HepG2 (cell line): ENCODE measurements around the gene RTBDN. TPM values are rescaled to one million over a fixed set of nuclear protein-coding genes. Genes with fewer than 3 reads are reported as not detected.

Source experiments
- ARNT2 ChIP-seq: sonication (generic); formaldehyde crosslinking; IDR thresholded peaks from 2 replicates; pipeline ENCODE4 v1.8.0; 2022; ENCODE audit warnings: mild to moderate bottlenecking, low read depth, missing genetic modification reagents, moderate library complexity
- BATF2 ChIP-seq: sonication (generic); formaldehyde crosslinking; IDR thresholded peaks from 2 replicates; pipeline ENCODE4 v1.8.0; 2022; ENCODE audit warnings: mild to moderate bottlenecking, missing genetic modification reagents, moderate library complexity
- CBX2 ChIP-seq, 2 experiments: fragments of 200-600 bp in 1 of 2; sonication (generic); formaldehyde crosslinking in 1 of 2; IDR thresholded peaks; 2 replicates each; pipeline versions ENCODE4 v1.7.0 to v1.8.1; 2018 to 2022; ENCODE audit warnings: low read depth in 2 of 2, low read length in 1 of 2, mild to moderate bottlenecking in 1 of 2, missing genetic modification reagents in 1 of 2
- DRAP1 ChIP-seq: IDR thresholded peaks from 2 replicates; pipeline ENCODE4 v1.6.1; 2016; ENCODE audit warnings: missing genetic modification reagents, missing compliant biosample characterization
- KDM5B ChIP-seq: sonication (generic); formaldehyde crosslinking; IDR thresholded peaks from 2 replicates; pipeline ENCODE4 v1.4.0; 2020; ENCODE audit warnings: missing genetic modification reagents, mild to moderate bottlenecking, borderline replicate concordance
- MED13 ChIP-seq: sonication (generic); formaldehyde crosslinking; IDR thresholded peaks from 2 replicates; pipeline ENCODE4 v1.5.0; 2020; ENCODE audit warnings: missing genetic modification reagents
- NFKB2 ChIP-seq: sonication (generic); formaldehyde crosslinking; IDR thresholded peaks from 2 replicates; pipeline ENCODE4 v1.4.0; 2020; ENCODE audit warnings: missing genetic modification reagents, borderline replicate concordance
- SIN3B ChIP-seq: fragments of 150-350 bp; IDR thresholded peaks from 2 replicates; pipeline ENCODE4 v1.6.1; 2014; ENCODE audit warnings: low read length
- SMAD1 ChIP-seq: sonication (generic); formaldehyde crosslinking; IDR thresholded peaks from 2 replicates; pipeline ENCODE4 v1.4.0; 2020; ENCODE audit warnings: missing genetic modification reagents, low read depth, mild to moderate bottlenecking, borderline replicate concordance
- STAT5B ChIP-seq: sonication (generic); formaldehyde crosslinking; IDR thresholded peaks from 2 replicates; pipeline ENCODE4 v1.4.0; 2020; ENCODE audit warnings: missing genetic modification reagents
- TFDP2 ChIP-seq: sonication (generic); formaldehyde crosslinking; IDR thresholded peaks from 2 replicates; pipeline ENCODE4 v1.4.0; 2020; ENCODE audit warnings: missing genetic modification reagents
- ZBED4 ChIP-seq: sonication (generic); formaldehyde crosslinking; IDR thresholded peaks from 2 replicates; pipeline ENCODE4 v1.4.0; 2020; ENCODE audit warnings: missing genetic modification reagents, borderline replicate concordance
- ZFAT ChIP-seq: sonication (generic); formaldehyde crosslinking; conservative IDR thresholded peaks from 2 replicates; pipeline ENCODE4 v1.8.1; 2023; ENCODE audit warnings: missing genetic modification reagents, inconsistent platforms
- ZMYM3 ChIP-seq: sonication (generic); formaldehyde crosslinking; IDR thresholded peaks from 2 replicates; pipeline ENCODE4 v1.5.1; 2020; ENCODE audit warnings: mild to moderate bottlenecking, missing genetic modification reagents
- ZNF33A ChIP-seq: sonication (generic); formaldehyde crosslinking; IDR thresholded peaks from 2 replicates; pipeline ENCODE4 v1.5.1; 2020; ENCODE audit warnings: missing genetic modification reagents, mild to moderate bottlenecking, moderate library complexity, borderline replicate concordance
- ZNF513 ChIP-seq: sonication (generic); formaldehyde crosslinking; conservative IDR thresholded peaks from 2 replicates; pipeline ENCODE4 v1.5.0; 2020; ENCODE audit warnings: missing genetic modification reagents
- ZNF547 ChIP-seq: sonication (generic); formaldehyde crosslinking; IDR thresholded peaks from 2 replicates; pipeline ENCODE4 v1.5.1; 2020; ENCODE audit warnings: mild to moderate bottlenecking, missing genetic modification reagents
- ZNF550 ChIP-seq: sonication (generic); formaldehyde crosslinking; IDR thresholded peaks from 2 replicates; pipeline ENCODE4 v1.4.0; 2020; ENCODE audit warnings: mild to moderate bottlenecking, missing genetic modification reagents, borderline replicate concordance
- ZSCAN5A ChIP-seq: sonication (generic); formaldehyde crosslinking; IDR thresholded peaks from 2 replicates; pipeline ENCODE4 v1.8.0; 2022; ENCODE audit warnings: mild to moderate bottlenecking, missing genetic modification reagents, borderline replicate concordance
- polyA plus RNA-seq, 8 experiments: library from polyadenylated mRNA; depleted of rRNA in 3 of 8; stranded (reverse) in 7 of 8; unstranded in 1 of 8; fragments of >200 nt; fragmentation: Illumina TruSeq in 4 of 8; extraction: Trizol in 4 of 8; gene quantifications; 2 replicates each; pipeline versions ENCODE4 v1.2.1 to v1.2.3, GENCODE V29; 2011 to 2016; ENCODE audit warnings: low read depth in 4 of 8, missing spikeins in 1 of 8, mixed read lengths in 1 of 8; ENCODE audit not compliant: insufficient read depth in 1 of 8
- total RNA-seq, 5 experiments: library from RNA; depleted of rRNA; stranded (reverse); fragments of >200 nt; fragmentation: Illumina TruSeq; extraction: Trizol; gene quantifications; 2 replicates each; pipeline ENCODE4 v1.2.3, GENCODE V29; 2016; ENCODE audit warnings: low read depth in 1 of 5

The RTBDN gene
- total and polyA plus RNA-seq, 2 of the 13 experiments (the other 11 are each of a cell fraction or from before 2014, with no cell fraction given) = 0.27 to 0.48 TPM

GRCh38 chr19:12789904-12790619 lies 44.3 kb downstream of the RTBDN start (continued):
- TF ChIP-seq MED13 (CRISPR knock-in tag) (no peak), TFDP2 (CRISPR knock-in tag) (peak; percentile 63; the same call in 1 of the 2 replicates), STAT5B (no peak), ZNF33A (CRISPR knock-in tag) (no peak), BATF2 (CRISPR knock-in tag) (no peak), DRAP1 (CRISPR knock-in tag) (peak; percentile 44; the same call in 1 of the 2 replicates), SMAD1 (CRISPR knock-in tag) (no peak), KDM5B (CRISPR knock-in tag) (peak; percentile 44; the same call in 1 of the 2 replicates), ARNT2 (CRISPR knock-in tag) (peak; percentile 41; the same call in 1 of the 2 replicates), CBX2 (IDR thresholded peaks at IDR 0.05; ENCODE audit: low read depth, low read length) (no peak), CBX2 (CRISPR knock-in tag; IDR thresholded peaks at IDR 0.05; ENCODE audit: low read depth) (no peak), ZSCAN5A (no peak), ZFAT (CRISPR knock-in tag) (no peak), ZMYM3 (CRISPR knock-in tag) (no peak), ZNF513 (CRISPR knock-in tag) (no peak), ZNF550 (no peak), ZNF547 (CRISPR knock-in tag) (no peak; the same call in 1 of the 2 replicates), ZBED4 (CRISPR knock-in tag) (no peak), SIN3B (no peak), NFKB2 (no peak)
